KOPT-K1 (cell line): ENCODE measurements around the gene CDADC1.
"Not testable (repeated sequence)": the region's sequence is repeated elsewhere in the genome, so short reads cannot be mapped to it uniquely, and the experiment has no call there.

Experiments
- H3K27ac ChIP-seq: fragments of 200-600 bp; sonication (generic); 2 replicates; pipeline ENCODE4 v1.5.1; 2016; ENCODE audit warnings: antibody characterized with exemption, mild to moderate bottlenecking, low read depth, low read length; ENCODE audit not compliant: poor library complexity, severe bottlenecking
- H3K36me3 ChIP-seq: fragments of 200-600 bp; sonication (generic); 2 replicates; pipeline ENCODE4 v1.5.1; 2017; ENCODE audit warnings: antibody characterized with exemption, mild to moderate bottlenecking, low read length, moderate library complexity; ENCODE audit not compliant: insufficient read depth
- H3K9me3 ChIP-seq: fragments of 200-600 bp; sonication (generic); 2 replicates; pipeline ENCODE4 v1.5.1; 2017; ENCODE audit warnings: antibody characterized with exemption, low read length, mild to moderate bottlenecking; ENCODE audit not compliant: insufficient read depth, poor library complexity, severe bottlenecking

The CDADC1 gene

GRCh38 chr13:49256841-49257240, 9.1 kb downstream of the CDADC1 start:
- no peaks in the 10 kb centered on the region for H3K9me3 ChIP-seq
- H3K36me3 ChIP-seq = peaks cover 75% of the 10 kb centered on the region
- peak overlapping the region; percentile 72 for H3K27ac ChIP-seq

DNA sequence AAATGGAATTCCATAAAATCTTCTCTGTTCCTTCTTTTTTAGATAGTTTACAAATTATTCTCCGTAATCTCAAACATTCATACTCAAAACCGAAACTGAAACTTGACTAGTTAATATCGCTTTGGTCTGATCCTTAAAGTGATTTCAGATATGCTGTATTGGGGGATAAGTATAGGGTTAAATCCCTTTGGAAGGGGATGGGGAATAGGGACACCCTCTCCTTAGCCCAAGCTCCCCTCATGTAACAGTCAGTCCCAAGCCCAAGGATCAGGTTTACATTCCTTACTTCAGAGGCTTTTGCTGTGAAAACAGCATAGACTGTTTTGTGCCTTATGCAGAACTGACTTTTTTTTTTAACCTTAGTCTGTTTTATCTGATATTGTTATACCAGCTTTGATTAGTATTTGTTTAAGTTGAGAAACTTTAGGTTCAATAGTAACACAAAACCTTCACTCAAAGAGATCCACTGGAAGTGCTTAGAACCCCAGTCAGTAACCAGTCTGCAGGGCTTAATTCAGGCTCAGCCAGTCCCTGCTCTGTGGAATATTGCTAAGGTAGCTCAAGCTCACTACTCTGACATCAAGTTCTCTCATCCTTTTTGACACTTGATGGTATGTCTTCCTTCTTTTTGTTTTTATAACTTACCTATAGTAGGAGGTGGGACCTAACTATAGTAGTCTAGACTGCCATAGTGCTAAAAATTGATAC, 10.5 kb downstream of the CDADC1 start:
- peaks cover 83% of the 10 kb centered on the region for H3K36me3 ChIP-seq
- no peaks in the 10 kb centered on the region for H3K9me3 ChIP-seq
- H3K27ac ChIP-seq = peak overlapping the region; percentile 72

DNA sequence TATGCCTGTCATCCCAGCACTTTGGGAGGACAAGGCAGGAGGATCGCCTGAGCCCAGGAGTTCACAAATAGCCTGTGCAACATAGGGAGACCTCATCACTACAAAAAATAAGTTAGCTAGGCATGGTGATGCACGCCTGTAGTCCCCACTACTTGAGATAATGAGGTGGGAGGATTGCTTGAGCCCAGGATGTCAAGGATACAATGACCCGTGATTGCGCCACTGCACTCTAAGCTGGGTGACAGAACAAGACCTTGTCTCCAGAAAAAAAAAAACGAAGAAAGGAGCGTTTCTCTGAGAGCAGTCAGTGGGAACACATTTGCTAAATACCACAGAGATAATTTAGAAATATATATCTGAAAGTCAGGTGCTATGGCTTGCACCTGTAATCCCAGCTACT, 11.9 kb downstream of the CDADC1 start:
- Histone ChIP-seq H3K9me3 (no peaks in the 10 kb centered on the region), H3K36me3 (peaks cover 87% of the 10 kb centered on the region), H3K27ac (no peak overlapping the region)

GRCh38 chr13:49262634-49263033, 14.9 kb downstream of the CDADC1 start:
- H3K36me3 ChIP-seq = peaks cover 74% of the 10 kb centered on the region
- H3K9me3 ChIP-seq = no peaks in the 10 kb centered on the region
- H3K27ac ChIP-seq = no peak overlapping the region

DNA sequence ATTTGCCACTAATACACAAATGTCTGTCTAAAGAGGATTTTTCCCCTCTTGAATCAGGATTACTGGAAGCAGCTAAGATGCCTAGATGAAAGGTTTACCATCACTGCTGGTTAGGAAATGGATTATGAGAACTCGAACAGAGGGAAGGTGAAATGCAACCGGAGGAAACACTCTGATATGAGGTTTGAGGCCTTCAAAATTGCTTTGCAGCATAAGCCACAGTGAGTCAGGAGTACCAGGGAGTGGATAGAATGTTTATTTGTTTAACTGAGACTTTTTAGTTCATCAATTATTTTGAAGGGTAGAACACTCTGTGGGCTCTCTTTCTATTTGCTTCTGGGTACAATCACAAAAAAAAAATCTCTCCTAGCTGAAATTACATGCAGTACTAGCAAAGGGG, 18.1 kb downstream of the CDADC1 start:
- H3K36me3 ChIP-seq = peaks cover 79% of the 10 kb centered on the region

DNA sequence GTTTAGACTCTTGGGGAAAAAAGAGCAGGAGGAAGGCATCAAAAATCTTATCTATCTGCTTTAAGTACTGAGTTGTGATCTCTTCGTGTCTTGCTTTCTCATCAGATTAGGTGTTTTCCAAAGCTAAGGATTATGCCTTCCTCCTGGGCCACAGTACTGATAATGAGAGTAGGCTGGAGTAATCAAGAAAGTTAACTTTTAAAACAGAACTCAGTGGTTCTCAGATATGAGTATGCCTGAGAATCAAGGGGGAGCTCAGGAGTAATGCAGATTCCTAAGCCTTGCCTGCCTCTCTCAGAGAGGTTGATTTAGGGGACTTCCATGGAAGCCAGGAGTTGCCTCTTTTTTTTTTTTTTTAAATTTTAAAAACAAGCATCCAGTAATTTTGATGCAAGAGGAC, 23.5 kb downstream of the CDADC1 start:
- Histone ChIP-seq H3K36me3 (peaks cover 40% of the 10 kb centered on the region), H3K27ac (no peak overlapping the region), H3K9me3 (no peaks in the 10 kb centered on the region)

More for the DNA sequence above, 18.1 kb downstream of the CDADC1 start:
- H3K27ac ChIP-seq = no peak overlapping the region
- no peaks in the 10 kb centered on the region for H3K9me3 ChIP-seq

DNA sequence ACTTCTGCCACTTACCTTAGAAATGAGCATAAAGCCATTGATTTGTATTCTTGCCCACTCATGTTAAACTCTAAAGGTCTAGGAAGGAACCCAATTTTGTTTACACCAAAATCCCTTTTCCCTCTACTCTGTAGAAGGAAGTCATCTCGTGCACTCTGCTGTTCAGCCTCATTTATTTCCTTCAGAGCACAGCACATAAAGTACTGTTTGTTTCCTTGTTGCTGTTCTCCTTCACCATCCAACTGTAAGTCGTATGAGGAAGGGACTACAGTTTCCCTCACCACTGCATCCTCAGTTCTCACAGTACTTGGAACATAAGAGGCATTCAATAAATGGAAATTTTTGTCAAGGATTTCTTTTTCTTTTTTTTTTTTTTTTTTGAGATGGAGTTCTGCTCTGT, 24.6 kb downstream of the CDADC1 start:
- H3K36me3 ChIP-seq = peaks cover 31% of the 10 kb centered on the region
- no peak overlapping the region for H3K27ac ChIP-seq
- no peaks in the 10 kb centered on the region for H3K9me3 ChIP-seq

DNA sequence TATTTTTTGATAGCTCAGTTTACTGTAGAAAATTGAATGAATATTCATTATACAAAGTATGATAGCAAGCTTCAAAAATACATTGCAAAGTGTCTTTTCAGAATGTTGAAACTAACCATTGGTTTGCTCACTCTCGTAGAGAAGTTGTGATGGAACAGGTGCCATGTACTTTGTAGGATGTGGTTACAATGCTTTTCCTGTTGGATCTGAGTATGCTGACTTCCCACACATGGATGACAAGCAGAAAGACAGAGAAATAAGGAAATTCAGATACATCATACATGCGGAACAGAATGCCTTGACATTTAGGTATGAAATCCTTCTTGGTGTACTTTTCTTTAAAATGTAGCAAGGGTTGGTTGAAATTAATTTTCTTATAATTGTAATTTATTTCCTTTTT, 30.5 kb downstream of the CDADC1 start:
- Histone ChIP-seq H3K9me3 (no peaks in the 10 kb centered on the region), H3K27ac (no peak overlapping the region), H3K36me3 (peaks cover 18% of the 10 kb centered on the region; the same call in 1 of the 2 replicates)

- Histone ChIP-seq H3K27ac (no peak overlapping the region), H3K9me3 (no peaks in the 10 kb centered on the region), H3K36me3 (peaks cover 18% of the 10 kb centered on the region; the same call in 1 of the 2 replicates)
Measured at GRCh38 chr13:49279112-49279511, 31.4 kb downstream of the CDADC1 start.

DNA sequence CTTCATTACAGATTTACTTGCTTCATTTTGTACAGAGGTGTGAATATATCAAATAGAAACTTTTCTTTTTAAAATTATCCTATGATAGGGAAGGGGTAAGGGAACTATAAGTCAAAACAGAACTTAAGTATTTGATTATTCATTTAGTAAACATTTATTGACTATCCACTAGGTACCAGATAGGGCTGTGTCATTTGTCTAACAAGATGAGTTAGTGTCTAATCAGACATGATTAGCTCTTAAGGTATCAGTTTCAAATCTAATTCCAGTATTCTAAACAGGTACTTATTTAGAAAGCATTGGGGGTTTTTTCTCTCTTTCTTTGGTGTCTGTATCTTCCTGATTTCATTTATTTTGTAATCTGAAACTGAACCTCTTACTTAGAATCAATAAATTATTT, 32.2 kb downstream of the CDADC1 start:
- no peak overlapping the region for H3K27ac ChIP-seq
- peaks cover 18% of the 10 kb centered on the region; the same call in 1 of the 2 replicates for H3K36me3 ChIP-seq
- H3K9me3 ChIP-seq = no peaks in the 10 kb centered on the region

- Histone ChIP-seq H3K9me3 (no peaks in the 10 kb centered on the region), H3K27ac (no peak overlapping the region), H3K36me3 (peaks cover 11% of the 10 kb centered on the region)
Measured at GRCh38 chr13:49287995-49288394, 40.3 kb downstream of the CDADC1 start.

GRCh38 chr13:49288458-49288857, 40.7 kb downstream of the CDADC1 start:
- Histone ChIP-seq H3K9me3 (no peaks in the 10 kb centered on the region), H3K36me3 (peaks cover 16% of the 10 kb centered on the region), H3K27ac (no peak overlapping the region)

DNA sequence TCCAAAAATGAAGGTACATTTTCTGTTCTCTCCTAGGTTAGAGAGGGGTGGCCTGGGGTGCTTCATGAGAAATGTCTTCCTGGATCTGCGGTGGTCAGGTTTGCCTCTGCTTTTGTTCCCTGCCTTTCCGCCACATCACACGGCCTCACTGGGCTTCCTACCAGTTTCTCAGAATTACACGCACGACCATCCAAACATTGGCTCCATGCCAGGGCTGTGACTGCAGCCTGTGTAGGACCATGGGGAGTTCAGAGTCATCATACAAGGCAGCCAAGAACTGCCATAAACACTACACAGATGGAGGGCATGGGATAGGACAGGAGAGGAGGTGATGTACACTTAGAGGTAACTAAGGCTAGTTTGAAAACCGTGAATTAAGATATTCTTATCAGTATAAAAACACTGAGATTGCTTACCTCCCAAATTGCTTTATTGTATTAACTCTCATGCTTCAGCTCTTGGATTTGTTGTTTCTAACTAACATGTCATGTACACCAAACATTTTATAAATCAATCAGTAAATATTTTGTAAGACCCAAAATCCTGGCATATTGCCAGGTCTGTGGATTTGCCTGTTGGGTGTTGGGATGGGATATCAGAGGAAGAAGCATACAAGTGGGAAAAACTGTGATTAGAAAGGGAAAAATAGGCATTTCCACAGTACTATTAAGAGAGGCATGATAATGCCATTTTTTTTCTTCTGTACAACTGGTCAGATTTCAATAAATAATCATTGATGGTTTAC, 45.2 kb downstream of the CDADC1 start:
- no peak overlapping the region for H3K27ac ChIP-seq
- peaks cover 17% of the 10 kb centered on the region for H3K36me3 ChIP-seq
- no peaks in the 10 kb centered on the region for H3K9me3 ChIP-seq

DNA sequence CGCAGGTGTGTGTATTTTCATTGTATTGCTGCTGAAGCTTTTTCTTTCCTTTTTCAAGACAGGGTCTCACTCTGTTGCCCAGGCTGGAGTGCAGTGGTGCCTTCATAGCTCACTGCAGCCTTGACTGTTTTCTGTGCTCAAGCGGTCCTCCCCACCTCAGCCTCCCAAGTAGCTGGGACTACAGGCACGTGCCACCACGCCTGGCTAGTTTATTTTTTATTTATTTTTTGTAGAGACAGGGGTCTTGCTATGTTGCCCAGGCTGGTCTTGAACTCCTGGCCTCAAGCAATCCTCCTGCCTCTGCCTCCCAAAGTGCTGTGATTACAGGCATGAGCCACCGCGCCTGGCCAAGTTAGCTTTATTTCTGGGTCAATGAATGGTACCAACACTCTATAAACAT, 47.0 kb downstream of the CDADC1 start:
- H3K36me3 ChIP-seq = peaks cover 12% of the 10 kb centered on the region; the same call in 1 of the 2 replicates
- H3K27ac ChIP-seq, H3K9me3 ChIP-seq: not testable (repeated sequence)

- H3K27ac ChIP-seq = no peak overlapping the region
- peaks cover 12% of the 10 kb centered on the region; the same call in 1 of the 2 replicates for H3K36me3 ChIP-seq
- no peaks in the 10 kb centered on the region for H3K9me3 ChIP-seq
Measured at GRCh38 chr13:49295244-49295643, 47.5 kb downstream of the CDADC1 start.

GRCh38 chr13:49296659-49297058, 48.9 kb downstream of the CDADC1 start:
- Histone ChIP-seq H3K27ac (no peak overlapping the region), H3K36me3 (peaks cover 12% of the 10 kb centered on the region; the same call in 1 of the 2 replicates), H3K9me3 (no peaks in the 10 kb centered on the region)
